A204.1 (cell line): ENCODE results near the gene THOC6.
"Not testable (repeated sequence)": the region's sequence is repeated elsewhere in the genome, so short reads cannot be mapped to it uniquely, and the experiment has no call there.

Experiments used
- FAIRE-seq: peaks from 2 replicates; lab custom pipeline; 2012; peaks lifted over from hg19 to GRCh38; lab: Jason Lieb, UNC

THOC6 gene

GRCh38 chr16:3054965-3055733 lies 31.3 kb downstream of the THOC6 start:
- FAIRE-seq = no peak

GRCh38 chr16:3055734-3056115 lies 31.9 kb downstream of the THOC6 start:
- not testable (repeated sequence) for FAIRE-seq

- FAIRE-seq = no peak
Observed at GRCh38 chr16:3056336-3057180, 32.7 kb downstream of the THOC6 start.

- FAIRE-seq = no peak
Observed at GRCh38 chr16:3057181-3058138, 33.6 kb downstream of the THOC6 start.

DNA sequence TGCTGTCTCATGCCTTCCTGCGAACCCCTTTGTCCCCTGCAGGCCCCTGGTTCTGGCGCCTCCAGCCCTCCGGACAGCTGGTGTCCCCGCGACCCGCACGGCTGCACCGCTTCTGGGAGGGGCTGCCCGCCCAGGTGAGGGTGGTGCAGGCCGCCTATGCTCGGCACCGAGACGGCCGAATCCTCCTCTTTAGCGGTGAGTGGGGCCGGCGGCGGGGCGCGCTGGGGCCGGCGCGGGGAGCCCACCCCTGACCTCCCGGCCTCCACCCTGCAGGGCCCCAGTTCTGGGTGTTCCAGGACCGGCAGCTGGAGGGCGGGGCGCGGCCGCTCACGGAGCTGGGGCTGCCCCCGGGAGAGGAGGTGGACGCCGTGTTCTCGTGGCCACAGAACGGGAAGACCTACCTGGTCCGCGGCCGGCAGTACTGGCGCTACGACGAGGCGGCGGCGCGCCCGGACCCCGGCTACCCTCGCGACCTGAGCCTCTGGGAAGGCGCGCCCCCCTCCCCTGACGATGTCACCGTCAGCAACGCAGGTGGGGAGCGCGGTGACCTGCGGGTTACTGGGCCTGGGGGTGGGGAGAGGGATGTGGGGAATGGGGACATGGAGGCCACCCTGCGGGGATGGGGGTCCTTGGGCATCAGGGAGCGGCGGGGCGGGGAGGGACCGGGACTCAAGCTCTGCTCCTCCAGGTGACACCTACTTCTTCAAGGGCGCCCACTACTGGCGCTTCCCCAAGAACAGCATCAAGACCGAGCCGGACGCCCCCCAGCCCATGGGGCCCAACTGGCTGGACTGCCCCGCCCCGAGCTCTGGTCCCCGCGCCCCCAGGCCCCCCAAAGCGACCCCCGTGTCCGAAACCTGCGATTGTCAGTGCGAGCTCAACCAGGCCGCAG lies 34.5 kb downstream of the THOC6 start:
- FAIRE-seq = no peak

DNA sequence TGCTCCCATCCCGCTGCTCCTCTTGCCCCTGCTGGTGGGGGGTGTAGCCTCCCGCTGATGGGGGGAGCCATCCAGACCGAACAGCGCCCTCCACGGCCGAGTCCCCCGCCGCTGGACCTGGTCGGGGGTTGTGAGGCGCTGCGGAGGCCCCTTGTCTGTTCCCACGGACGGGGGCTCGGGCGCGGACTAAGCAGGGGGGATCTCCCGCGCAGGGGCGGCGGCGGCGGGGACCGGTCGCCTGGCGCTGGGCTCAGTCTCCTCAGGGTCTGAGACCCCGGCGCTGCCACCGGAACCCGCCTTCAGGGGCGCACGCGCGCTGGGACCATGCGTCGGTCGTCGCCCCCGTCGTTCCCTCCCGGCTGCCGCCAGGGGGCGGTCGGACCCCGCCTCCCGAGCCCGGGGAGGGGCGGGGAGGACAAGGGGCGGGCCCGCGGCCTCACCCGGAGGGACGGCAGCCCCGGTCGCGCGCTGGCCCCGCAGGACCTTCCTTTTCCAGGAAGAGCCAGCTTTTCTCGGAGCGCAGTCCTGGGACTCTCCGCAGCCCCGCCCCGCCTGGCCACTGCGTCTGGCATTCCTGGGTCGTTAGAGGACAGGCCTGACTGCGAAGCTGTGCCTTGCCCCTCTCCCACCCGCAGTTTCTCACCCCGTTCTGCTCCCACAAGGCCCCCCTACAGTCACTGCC lies 35.3 kb downstream of the THOC6 start:
- FAIRE-seq = no peak

- no peak for FAIRE-seq
Observed at GRCh38 chr16:3059723-3060242, 35.9 kb downstream of the THOC6 start.

DNA sequence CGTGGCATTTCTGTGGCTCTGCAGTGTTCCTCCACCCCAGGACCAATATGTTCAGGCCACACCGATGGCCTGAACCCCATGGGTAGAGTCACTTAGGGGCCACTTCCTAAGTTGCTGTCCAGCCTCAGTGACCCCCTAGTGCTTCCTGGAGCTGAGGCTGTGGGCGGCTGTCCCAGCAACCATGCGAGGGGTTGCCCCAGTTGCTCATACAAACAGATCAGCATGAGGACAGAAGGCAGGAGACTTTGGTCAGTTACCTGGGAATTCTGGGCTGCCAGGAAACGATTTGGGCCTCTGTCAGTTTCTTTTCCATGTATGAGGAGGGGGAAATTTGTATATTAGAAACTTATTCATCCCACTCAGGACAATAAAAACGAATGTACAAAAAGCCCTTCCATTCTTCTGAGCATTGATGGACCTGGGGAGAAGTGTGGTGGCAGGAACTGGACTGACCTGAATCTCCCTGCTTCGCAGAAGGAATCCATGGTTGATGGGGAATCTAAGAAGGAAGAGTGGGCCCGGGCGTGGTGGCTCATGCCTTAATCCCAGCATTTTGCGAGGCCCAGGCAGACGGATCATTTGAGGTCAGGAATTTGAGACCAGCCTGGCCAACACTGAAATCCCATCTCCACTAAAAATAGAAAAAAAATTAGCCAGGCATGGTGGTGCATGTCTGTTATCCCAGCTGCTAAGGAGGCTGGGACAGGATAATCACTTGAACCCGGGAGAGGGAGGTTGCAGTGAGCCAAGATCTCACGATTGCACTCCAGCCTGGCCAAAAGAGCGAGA lies 36.7 kb downstream of the THOC6 start:
- no peak for FAIRE-seq

- no peak for FAIRE-seq
Observed at GRCh38 chr16:3062553-3062952, 38.7 kb downstream of the THOC6 start.

DNA sequence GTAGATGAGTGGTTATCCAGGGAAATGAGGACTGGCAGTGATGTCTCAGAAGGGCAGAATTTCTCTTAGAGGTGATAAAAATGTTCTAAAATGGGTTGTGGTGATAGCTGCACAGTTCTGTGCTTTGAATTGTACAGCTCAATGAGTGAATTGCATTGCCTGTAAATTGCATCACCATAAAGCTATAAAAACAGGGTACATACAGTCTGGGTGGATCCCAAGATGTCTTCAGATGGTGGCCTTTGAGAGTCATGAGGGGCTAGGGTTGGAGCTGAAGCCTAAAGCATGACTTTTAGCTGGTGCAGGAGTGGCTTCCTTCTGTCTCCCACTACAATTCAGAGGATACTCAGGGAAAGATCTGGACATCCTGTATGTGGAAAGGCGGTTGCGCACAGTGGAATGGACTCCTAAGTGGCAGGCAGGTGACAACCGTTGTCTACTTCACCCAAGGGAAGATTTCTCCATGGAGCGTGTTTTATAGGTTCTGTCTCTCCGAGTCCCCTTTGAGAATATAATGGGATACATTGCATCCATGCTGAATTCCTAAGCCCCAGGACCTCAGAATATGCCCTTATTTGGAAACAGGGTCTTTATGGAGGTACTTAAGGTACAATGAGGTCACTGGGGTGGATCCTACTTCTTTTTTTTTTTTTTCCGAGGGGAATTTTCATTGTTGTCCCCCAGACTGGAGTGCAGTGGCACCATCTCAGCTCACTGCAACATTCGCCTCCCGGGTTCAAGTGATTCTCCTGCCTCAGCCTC lies 40.0 kb downstream of the THOC6 start:
- no peak for FAIRE-seq

DNA sequence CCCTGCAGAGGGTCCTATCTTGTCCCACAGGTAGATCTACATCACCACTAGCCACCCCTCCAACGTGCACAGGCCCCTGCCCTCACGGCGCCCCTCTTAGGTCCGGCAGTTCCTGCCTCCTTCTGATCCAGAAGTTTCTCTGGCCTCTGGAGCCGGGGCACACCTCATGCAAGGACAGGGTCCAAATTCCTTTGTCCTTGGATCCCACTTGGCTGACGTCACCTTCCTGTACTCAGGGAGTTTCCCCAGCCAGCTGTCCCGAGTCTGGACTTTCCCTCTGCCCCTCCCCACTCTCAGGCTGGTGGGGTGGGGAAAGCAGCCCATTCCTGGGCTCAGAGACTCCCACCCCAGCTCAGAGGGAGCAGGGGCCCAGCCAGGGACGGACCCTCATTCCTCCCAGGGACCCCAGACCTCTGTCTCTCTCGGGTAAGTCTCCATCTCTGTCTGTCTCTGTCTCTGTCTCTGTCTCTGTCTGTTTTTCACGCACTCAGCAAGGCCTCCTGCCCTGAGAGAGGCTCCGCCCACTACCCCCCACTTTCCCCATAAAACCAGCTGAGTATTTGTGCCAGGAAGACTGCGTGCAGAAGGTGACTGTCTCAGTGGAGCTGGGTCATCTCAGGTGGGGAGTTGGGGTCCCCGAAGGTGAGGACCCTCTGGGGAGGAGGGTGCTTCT lies 41.4 kb downstream of the THOC6 start, which contains the start of gene IL32:
Gene IL32, plus strand, starts transcription at position 572 of the 673 bp plus-strand sequence. CDS start 172 bp downstream, outside the sequence.
- FAIRE-seq = no peak

DNA sequence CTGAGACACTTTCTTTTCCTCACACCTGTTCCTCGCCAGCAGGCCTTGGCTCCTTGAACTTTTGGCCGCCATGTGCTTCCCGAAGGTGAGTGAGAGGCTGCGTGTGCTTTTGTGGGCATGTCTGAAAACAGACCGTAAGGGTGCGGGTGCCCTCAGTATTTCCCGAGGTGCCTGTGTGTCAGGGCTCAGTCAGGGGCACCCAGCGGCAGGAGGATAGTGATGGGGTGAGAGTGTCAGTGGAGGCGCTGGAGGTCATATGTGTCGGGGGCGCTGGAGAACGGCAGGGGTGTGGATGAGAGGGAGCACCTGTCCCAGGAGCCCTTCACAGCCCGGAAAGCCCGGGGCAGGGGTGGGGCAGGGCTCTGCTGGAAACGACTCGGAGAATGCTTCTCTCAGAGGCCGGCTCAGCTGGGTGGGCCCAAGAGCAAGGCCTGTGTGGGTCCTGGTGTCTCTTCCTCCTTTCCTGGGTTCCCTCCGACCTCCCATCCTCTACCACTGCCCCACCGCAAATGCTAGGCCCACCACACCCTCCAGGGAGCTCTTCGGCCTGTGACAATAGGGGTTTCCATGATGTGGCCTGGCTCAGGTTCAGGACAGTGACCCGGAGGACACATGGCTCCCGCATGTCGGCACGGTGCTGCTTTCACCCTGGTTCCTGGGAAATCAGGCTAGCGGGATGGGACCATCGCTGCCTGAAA lies 42.1 kb downstream of the THOC6 start:
- no peak for FAIRE-seq

- no peak for FAIRE-seq
Observed at GRCh38 chr16:3066440-3066748, 42.6 kb downstream of the THOC6 start.

GRCh38 chr16:3068487-3068886 lies 44.7 kb downstream of the THOC6 start:
- no peak for FAIRE-seq

DNA sequence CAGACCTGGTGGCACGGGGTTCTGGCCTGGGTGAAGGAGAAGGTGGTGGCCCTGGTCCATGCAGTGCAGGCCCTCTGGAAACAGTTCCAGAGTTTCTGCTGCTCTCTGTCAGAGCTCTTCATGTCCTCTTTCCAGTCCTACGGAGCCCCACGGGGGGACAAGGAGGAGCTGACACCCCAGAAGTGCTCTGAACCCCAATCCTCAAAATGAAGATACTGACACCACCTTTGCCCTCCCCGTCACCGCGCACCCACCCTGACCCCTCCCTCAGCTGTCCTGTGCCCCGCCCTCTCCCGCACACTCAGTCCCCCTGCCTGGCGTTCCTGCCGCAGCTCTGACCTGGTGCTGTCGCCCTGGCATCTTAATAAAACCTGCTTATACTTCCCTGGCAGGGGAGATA lies 45.3 kb downstream of the THOC6 start:
- FAIRE-seq = not testable (repeated sequence)

GRCh38 chr16:3070608-3071111 lies 46.8 kb downstream of the THOC6 start:
- FAIRE-seq = no peak

DNA sequence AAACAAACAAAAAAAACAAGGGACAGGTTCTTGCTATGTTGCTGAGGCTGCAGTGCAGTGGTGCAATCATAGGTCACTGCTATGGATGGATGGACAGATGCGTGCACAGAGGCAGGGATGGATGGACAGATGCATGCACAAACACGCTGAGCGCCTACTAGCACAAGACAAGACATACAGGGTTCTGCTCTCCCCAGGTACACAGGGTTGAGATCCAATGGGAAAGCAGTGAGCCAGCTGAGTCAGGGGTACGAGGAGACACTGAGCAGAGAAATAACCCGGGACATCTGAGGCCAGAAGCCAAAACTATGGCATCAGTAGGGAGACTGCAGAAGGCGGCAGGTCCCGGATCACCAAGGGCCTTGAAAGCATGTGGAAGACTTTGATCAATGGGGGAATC lies 47.8 kb downstream of the THOC6 start:
- no peak for FAIRE-seq

DNA sequence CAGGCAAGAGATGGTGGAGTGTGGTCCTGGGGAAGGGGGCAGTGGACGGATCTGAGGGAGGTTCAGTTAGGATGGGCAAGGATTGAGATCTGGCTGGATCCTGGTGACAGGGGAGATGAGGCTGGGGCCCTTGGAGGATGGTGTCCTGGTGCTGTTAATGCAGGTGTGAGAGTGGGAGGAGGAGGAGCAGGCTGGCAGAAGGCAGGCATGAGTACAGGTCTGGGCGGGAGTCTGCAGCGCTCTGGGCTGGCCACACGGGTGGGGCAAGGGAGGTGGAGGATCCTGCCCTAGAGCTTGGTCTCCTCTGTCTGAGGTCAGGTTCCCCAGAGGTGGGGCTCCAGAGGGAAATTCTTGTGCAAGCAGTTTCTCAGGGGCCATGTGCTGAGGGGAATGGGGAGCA lies 48.3 kb downstream of the THOC6 start:
- FAIRE-seq = not testable (repeated sequence)
